ENCODE data around the gene ADAMTS18.
"Not testable (repeated sequence)": the region's sequence is repeated elsewhere in the genome, so short reads cannot be mapped to it uniquely, and the experiment has no call there.

ADAMTS18 gene

GRCh38 chr16:77298418-77299360, 136.1 kb downstream of the ADAMTS18 start:
- no peak for DNase-seq (ENCODE audit: extremely low spot score, insufficient read length, low read depth)
- no peak for FAIRE-seq

- FAIRE-seq (no peak), DNase-seq (ENCODE audit: extremely low spot score, insufficient read length, low read depth) (no peak)
Observed at GRCh38 chr16:77297996-77298395, 136.8 kb downstream of the ADAMTS18 start.

- DNase-seq (ENCODE audit: extremely low spot score, insufficient read length, low read depth) (no peak), FAIRE-seq (no peak)
Observed at GRCh38 chr16:77295896-77296295, 138.9 kb downstream of the ADAMTS18 start.

- DNase-seq (ENCODE audit: extremely low spot score, insufficient read length, low read depth): no peak
- FAIRE-seq: no peak
Observed at GRCh38 chr16:77290451-77291115, 144.3 kb downstream of the ADAMTS18 start.

DNA sequence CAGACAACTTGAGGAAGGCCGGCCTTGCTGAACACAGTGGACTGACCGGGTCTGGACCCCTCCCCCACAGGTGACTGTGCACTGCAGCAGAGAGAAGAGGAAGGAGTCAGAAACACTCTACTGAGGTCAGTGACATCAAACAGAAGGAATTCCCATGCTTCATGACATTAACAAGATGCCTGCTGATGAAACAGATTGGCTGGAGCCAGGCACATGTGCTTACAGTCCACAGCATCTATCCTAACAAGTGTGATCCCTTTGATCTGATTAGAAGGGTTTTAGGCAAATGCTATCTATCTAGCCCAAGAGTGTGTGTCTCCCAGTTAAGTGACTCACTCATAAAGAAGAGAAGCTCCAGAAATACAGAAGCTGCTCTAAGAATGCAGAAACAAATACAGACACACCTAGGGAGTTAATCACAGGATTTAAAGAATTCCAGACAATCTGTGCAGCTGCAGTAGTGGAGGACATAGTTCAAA, 145.5 kb downstream of the ADAMTS18 start:
- DNase-seq (ENCODE audit: extremely low spot score, insufficient read length, low read depth): no peak
- FAIRE-seq: no peak

DNA sequence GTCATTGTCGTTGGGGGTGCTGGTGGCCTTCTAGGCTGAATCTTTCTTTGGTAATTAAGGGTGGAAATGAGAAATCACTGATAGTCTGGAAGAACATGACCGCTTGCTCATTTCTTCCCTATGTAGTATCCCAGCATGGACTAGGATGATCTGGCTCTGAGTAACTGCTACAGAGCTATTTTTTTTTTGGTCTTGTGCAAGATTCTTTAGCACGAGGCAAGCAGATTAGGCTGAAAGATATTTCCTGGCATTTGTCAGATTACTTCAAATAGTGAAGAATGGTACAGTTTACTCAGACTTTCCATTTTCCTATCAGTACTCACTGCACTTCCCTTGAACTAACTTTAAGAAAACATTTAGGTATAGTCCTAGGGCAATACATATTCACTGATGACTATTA, 146.6 kb downstream of the ADAMTS18 start:
- DNase-seq (ENCODE audit: extremely low spot score, insufficient read length, low read depth) (no peak), FAIRE-seq (no peak)

- FAIRE-seq (no peak), DNase-seq (ENCODE audit: extremely low spot score, insufficient read length, low read depth) (no peak)
Observed at GRCh38 chr16:77285676-77286075, 149.2 kb downstream of the ADAMTS18 start.

DNA sequence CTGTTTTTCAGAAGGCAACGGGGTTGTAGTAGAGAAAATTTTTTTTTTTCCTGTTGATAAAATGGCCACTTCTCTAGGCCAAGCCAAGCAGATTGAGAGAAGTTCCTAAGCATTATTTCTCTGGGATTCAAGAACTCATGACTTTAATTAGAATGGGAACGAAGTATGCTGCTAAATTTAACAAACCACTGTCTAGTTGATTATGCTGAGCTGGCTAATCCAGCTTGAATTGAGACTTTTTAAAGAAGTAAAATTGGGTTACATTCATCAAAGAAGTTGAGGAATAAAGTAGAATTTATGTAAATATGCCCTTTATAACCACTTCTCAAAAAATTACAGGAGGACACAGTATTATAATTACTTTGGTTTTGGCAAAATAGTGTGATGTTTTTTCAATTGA, 152.5 kb downstream of the ADAMTS18 start:
- FAIRE-seq: no peak
- no peak for DNase-seq (ENCODE audit: extremely low spot score, insufficient read length, low read depth)

- DNase-seq (ENCODE audit: extremely low spot score, insufficient read length, low read depth); FAIRE-seq: not testable (repeated sequence)
Observed at GRCh38 chr16:77279316-77279715, 155.5 kb downstream of the ADAMTS18 start.

DNA sequence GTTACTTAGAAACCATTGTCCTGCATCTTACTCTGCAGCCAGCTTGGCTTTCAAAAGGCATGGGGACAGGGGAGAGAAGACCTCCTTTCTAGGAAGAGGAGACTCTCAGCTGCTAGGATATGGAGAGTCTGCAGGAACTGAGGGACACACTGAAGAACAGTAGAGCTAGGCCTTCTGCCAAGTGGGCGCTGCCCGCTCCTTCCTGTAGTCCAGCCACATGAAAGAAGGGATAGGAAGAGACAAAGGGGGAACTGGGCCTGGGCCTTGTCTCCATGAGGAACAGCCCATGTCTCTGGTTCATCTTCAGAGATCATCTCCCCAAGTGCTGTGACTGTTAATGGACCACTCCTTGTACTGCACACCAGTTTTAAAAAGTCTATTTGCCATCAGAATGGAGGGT, 157.3 kb downstream of the ADAMTS18 start:
- DNase-seq (ENCODE audit: extremely low spot score, insufficient read length, low read depth) (no peak), FAIRE-seq (no peak)

- DNase-seq (ENCODE audit: extremely low spot score, insufficient read length, low read depth) (no peak), FAIRE-seq (no peak)
Observed at GRCh38 chr16:77277141-77277540, 157.7 kb downstream of the ADAMTS18 start.

GRCh38 chr16:77276661-77277060, 158.2 kb downstream of the ADAMTS18 start:
- DNase-seq (ENCODE audit: extremely low spot score, insufficient read length, low read depth): no peak
- no peak for FAIRE-seq

DNA sequence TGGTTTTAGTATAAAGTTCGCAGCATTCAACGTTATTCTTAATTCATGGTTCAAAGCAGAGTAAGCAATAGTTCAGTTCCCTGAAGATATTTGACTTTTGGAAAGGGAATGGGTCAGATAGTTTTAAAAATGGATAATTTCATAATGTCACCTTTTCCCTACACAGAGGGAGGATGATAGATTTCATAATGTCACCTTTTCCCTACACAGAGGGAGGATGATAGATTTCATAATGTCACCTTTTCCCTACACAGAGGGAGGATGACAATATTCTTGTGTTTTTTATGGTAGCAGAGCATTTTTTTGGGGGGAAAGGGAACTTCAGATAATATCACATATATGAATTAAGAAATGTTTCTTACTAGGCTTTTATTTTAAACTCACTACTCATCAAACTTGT, 159.5 kb downstream of the ADAMTS18 start:
- not testable (repeated sequence) for FAIRE-seq; DNase-seq (ENCODE audit: extremely low spot score, insufficient read length, low read depth)

DNA sequence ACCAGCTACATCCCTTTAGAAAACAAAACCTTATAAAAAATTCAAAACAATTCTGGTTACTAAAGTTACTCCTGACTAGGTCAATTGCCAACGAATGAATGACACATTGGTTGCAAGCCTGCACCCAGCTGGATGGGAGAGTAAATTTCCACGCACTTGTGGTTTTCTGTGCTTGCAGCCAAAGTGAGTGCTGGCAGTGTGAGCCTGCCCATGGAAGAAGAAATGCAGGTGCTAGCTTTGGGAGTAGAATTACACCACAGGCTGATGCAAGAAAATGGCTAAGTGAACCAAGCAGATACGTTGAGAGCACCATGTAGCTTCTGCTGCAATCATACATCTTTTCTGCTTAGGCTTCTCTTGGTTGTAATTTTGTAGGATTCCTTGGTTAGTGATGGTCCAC, 161.0 kb downstream of the ADAMTS18 start:
- no peak for FAIRE-seq
- no peak for DNase-seq (ENCODE audit: extremely low spot score, insufficient read length, low read depth)

- no peak for DNase-seq (ENCODE audit: extremely low spot score, insufficient read length, low read depth)
- no peak for FAIRE-seq
Observed at GRCh38 chr16:77271532-77272426, 163.1 kb downstream of the ADAMTS18 start.

- FAIRE-seq; DNase-seq (ENCODE audit: extremely low spot score, insufficient read length, low read depth): not testable (repeated sequence)
Observed at GRCh38 chr16:77266185-77266584, 168.6 kb downstream of the ADAMTS18 start.

DNA sequence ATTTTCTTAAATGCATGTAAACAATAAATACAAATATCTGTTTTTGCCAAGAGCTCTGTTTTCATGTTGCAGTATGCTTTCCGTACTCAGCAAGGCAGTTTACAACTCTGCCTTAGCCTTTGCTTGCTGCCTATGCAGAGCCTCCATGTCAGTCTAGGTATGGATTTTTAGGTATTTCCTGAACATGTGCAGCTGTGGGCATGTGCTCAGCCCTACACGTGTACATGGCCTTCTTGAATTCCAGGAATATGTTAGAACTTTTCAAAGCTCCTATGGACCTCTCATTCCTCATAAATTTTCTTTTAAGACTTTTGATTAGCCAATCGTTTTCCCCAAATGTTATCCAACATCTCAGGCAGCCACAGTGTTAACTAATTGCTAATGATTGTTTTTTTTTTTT, 171.9 kb downstream of the ADAMTS18 start:
- FAIRE-seq (no peak), DNase-seq (ENCODE audit: extremely low spot score, insufficient read length, low read depth) (no peak)

- no peak for DNase-seq (ENCODE audit: extremely low spot score, insufficient read length, low read depth)
- no peak for FAIRE-seq
Observed at GRCh38 chr16:77250400-77250799, 184.4 kb downstream of the ADAMTS18 start.

- no peak for DNase-seq (ENCODE audit: extremely low spot score, insufficient read length, low read depth)
- FAIRE-seq: no peak
Observed at GRCh38 chr16:77246150-77246549, 188.7 kb downstream of the ADAMTS18 start.

- DNase-seq (ENCODE audit: extremely low spot score, insufficient read length, low read depth); FAIRE-seq: not testable (repeated sequence)
Observed at GRCh38 chr16:77242471-77242870, 192.4 kb downstream of the ADAMTS18 start.
